ENCODE results near the gene NDUFAF7. TPM values are rescaled to one million over a fixed set of nuclear protein-coding genes. Genes with fewer than 3 reads are reported as not detected.
"Not testable (repeated sequence)": the region's sequence is repeated elsewhere in the genome, so short reads cannot be mapped to it uniquely, and the experiment has no call there.

The NDUFAF7 gene
- total RNA-seq, 8 experiments from 2014 or later = 16.9 to 36.6 (median 22.6) TPM

DNA sequence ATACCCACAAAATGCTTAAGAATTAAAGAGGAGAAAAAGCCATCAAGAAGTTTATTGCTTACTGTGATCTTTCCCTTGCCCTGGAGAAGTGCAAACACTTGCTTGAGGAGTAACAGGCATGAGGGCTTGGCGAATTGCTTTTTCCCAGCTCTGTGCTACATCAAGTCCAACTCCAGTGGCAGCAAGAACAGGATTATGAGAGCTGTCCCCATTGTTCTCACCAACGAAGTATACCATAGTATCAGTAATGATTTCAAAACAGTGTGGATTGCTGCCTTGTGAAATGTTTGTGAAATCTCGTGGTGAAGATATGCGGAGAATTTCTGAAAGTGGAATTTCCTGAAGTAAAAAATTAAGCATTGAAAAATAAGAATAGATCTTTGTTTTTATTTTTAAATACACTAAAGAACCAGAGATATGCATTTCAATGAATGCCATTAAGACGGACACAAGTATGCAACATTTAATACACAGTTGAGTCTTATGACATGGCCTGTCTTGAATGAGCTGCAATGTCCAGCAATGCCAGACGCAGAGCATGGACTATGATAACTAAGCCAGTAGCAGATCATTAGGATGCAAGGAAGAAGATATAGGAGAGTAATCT, 43.0 kb downstream of the NDUFAF7 start:
- no peak for ATAC-seq (replicated peaks in 6 of 8)
- 78 to 100% (median 93%) methylated on average over 2 to 6 of the region's 6 CpGs for WGBS, 10 experiments
- in situ Hi-C loops (cut with MboI; ENCODE audit: low pct_unique_long_range_greater_than_20kb in 2 of 9, low sequenced_read_pairs in 9 of 9, unreplicated experiment in 9 of 9) = no loop called here
- Histone ChIP-seq H3K27ac (no peak overlapping the region), H3K4me3 (no peak overlapping the region), H3K4me1 (replicated peaks in 1 of 2) (no peaks in the 10 kb centered on the region)

DNA sequence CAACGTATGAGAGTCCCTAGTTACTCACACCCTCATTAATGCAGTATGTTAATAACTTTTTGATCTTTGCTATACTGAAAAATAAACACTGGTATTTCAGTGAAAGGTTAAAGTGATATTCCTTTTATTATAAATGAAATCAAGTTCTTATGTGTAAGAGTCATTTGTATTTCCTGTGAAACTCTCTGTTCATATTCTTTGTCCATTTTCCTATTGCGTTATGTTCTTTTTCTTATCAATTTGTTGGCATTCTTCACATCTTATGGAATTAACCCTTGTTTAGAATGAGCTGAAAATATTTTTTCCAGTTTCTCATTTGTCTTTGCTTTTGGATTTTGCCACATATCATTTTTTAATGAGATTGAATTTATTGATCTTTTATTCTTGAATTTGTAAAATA, 44.8 kb downstream of the NDUFAF7 start:
- Histone ChIP-seq H3K4me1 (replicated peaks in 1 of 2) (no peaks in the 10 kb centered on the region), H3K4me3 (no peak overlapping the region), H3K27ac (no peak overlapping the region)
- WGBS, 10 experiments = 51 to 100% (median 97%) methylated on average over 1 to 2 of the region's 2 CpGs
- in situ Hi-C loops (cut with MboI; ENCODE audit: low pct_unique_long_range_greater_than_20kb in 2 of 9, low sequenced_read_pairs in 9 of 9, unreplicated experiment in 9 of 9) = no loop called here
- ATAC-seq (replicated peaks in 6 of 8) = no peak

DNA sequence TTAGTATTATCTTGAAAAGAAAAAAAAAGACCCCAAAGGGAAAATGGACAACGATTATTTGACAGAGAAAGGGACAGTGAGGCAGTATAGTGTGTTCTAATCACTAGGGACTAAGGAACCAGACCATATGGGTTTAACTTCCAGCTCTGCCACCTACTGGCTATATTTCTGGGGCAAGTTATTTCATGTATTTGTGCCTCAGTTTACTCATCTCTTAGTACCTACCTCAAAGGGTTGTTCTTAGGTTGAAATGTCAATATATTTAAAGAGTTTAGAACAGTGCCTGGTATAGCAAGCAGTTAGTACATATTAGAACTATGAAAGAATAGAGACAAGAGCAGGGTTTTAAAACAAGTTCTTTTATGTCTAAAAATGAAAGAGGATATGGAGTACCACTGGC, 50.5 kb downstream of the NDUFAF7 start:
- H3K4me1 ChIP-seq (replicated peaks in 1 of 2) = no peaks in the 10 kb centered on the region
- in situ Hi-C loops (cut with MboI; ENCODE audit: low pct_unique_long_range_greater_than_20kb in 2 of 9, low sequenced_read_pairs in 9 of 9, unreplicated experiment in 9 of 9) = no loop called here
- H3K27ac ChIP-seq = no peak overlapping the region
- WGBS, 10 experiments = 38 to 100% (median 100%) methylated on average over 1 of the region's 1 CpG; no CpG with 5 or more reads in 3 of the 10 experiments
- ATAC-seq (replicated peaks in 6 of 8) = no peak
- no peak overlapping the region for H3K4me3 ChIP-seq

DNA sequence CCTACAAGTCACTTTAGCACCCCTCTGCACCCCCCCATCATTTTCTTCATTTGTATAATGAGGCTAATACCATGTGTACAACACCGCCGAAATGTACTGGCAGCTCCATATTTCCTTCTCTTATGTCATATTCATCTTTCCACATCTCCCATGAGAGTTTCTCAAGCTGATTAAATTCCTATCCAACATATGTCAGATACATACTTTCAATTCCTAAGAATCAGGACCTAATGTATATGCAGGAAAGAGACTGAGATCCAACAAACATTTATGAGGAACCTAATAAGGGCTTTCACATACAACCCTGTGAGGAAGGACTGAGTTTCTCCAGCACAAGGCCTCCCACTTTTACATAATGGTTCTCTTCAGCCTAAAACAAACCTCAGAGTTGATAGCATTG, 51.3 kb downstream of the NDUFAF7 start:
- Histone ChIP-seq H3K4me1 (replicated peaks in 1 of 2) (no peaks in the 10 kb centered on the region), H3K4me3 (no peak overlapping the region), H3K27ac (no peak overlapping the region)
- in situ Hi-C loops (cut with MboI; ENCODE audit: low pct_unique_long_range_greater_than_20kb in 2 of 9, low sequenced_read_pairs in 9 of 9, unreplicated experiment in 9 of 9) = no loop called here
- WGBS, 10 experiments = 86 to 100% (median 100%) methylated on average over 2 of the region's 2 CpGs; no CpG with 5 or more reads in 3 of the 10 experiments
- peak in 1 of 8 experiments; percentile 33 for ATAC-seq (replicated peaks in 6 of 8)

DNA sequence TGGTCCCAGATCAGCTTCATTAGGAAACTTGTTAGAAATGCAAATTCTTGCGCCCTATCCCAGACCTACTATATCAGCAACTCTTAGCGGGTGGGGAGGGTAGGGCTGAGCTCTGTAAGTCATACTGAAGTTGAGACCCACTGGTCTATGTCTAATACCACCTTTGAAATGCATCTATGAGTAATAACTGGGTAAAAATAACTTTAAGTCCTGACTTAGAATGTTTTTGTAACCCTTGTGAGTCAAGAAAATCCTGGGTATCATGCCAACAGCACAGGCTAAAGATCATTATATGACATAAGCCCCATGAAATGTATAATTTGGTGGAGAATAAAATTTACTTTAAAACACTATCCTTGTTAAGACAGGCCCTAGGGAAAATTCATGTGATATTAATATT, 51.7 kb downstream of the NDUFAF7 start:
- 100% methylated on average over 1 to 2 of the region's 2 CpGs; no CpG with 5 or more reads in 5 of the 10 experiments for WGBS, 10 experiments
- in situ Hi-C loops (cut with MboI; ENCODE audit: low pct_unique_long_range_greater_than_20kb in 2 of 9, low sequenced_read_pairs in 9 of 9, unreplicated experiment in 9 of 9) = no loop called here
- peak in 1 of 8 experiments; percentile 15 for ATAC-seq (replicated peaks in 6 of 8)
- H3K27ac ChIP-seq = no peak overlapping the region
- H3K4me1 ChIP-seq (replicated peaks in 1 of 2) = no peaks in the 10 kb centered on the region
- H3K4me3 ChIP-seq = no peak overlapping the region

DNA sequence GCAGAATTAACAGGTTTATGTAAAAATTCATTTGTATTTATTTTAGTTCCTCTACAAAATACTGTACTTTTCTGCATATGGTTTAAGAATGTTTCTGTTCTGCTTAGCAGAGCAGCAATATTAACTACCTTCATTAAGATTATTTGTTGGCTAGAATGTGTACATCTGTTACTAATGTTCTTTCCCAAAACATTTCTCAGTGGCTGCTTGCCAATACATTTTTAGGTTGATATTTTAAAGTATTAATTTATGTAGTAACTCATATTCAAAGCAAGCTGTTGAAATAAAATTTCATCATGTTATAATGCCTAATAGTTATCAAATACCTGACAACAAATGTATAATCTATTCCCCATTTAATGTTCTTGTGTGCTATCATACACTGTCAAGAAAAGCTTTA, 52.9 kb downstream of the NDUFAF7 start:
- Histone ChIP-seq H3K27ac (no peak overlapping the region), H3K4me1 (replicated peaks in 1 of 2) (no peaks in the 10 kb centered on the region), H3K4me3 (no peak overlapping the region)
- in situ Hi-C loops (cut with MboI; ENCODE audit: low pct_unique_long_range_greater_than_20kb in 2 of 9, low sequenced_read_pairs in 9 of 9, unreplicated experiment in 9 of 9) = no loop called here
- ATAC-seq (replicated peaks in 6 of 8) = no peak

DNA sequence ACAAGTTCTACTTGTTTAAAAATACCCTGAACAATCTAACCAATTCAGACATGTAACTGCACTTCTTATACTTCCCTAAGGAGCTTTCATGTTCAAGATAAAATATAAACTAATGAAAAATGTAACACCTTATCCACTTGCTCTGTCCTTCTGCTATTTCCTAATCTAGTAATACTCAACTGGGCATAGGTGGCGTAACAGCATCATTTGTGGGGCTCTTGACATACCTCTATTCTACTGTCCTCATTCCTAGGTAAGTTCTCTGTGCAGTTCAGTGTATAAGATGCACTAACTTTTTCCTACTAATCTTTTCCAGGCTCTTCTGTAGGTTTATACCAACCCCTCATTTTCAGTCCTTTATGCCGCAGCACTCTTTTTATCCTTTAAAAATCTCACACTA, 56.5 kb downstream of the NDUFAF7 start:
- 100% methylated on average over 1 to 2 of the region's 2 CpGs for WGBS, 10 experiments
- Histone ChIP-seq H3K4me1 (replicated peaks in 1 of 2) (no peaks in the 10 kb centered on the region), H3K4me3 (no peak overlapping the region), H3K27ac (no peak overlapping the region)
- ATAC-seq (replicated peaks in 6 of 8) = no peak
- in situ Hi-C loops (cut with MboI; ENCODE audit: low pct_unique_long_range_greater_than_20kb in 2 of 9, low sequenced_read_pairs in 9 of 9, unreplicated experiment in 9 of 9) = no loop called here

DNA sequence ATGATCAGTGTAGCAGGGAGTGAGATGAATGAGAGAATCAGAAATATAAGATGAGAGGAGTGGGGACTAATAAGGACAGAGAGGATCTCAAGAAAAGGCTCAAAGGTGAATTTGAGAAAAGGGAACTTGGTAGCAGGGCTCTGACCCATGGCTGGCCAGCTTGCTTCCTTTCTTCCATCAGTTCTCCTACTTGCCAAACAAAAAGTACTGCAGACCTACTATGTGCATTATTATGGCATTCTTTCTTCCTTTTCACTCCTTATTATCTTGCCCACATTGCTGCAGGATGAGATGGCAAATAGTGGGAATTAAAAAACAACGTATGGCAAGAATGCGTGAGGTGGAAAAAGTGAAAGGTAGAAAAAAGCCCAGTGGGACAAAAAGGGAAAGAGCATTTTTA, 60.2 kb downstream of the NDUFAF7 start:
- Histone ChIP-seq H3K4me1 (replicated peaks in 1 of 2) (no peaks in the 10 kb centered on the region), H3K27ac (no peak overlapping the region), H3K4me3 (no peak overlapping the region)
- 81 to 100% (median 100%) methylated on average over 2 of the region's 2 CpGs for WGBS, 10 experiments
- no peak for ATAC-seq (replicated peaks in 6 of 8)
- in situ Hi-C loops (cut with MboI; ENCODE audit: low pct_unique_long_range_greater_than_20kb in 2 of 9, low sequenced_read_pairs in 9 of 9, unreplicated experiment in 9 of 9) = no loop called here

DNA sequence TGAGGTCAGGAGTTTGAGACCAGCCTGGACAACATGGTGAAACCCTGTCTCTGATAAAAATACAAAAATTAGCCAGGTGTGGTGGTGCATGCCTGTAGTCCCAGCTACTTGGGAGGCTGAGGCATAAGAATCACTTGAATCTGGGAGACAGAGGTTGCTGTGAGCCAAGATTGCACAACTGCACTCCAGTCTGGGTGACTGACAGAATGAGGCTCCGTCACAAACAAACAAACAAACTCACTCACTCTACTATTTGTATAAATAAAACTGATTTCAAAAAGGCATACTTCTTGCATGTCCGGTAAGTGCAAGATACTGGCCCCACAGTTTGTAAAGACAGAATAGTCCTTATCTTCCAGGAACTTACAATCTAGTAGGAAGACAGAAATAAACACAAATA, 63.4 kb downstream of the NDUFAF7 start:
- ATAC-seq (replicated peaks in 6 of 8); H3K27ac ChIP-seq; H3K4me3 ChIP-seq; in situ Hi-C loops (cut with MboI; ENCODE audit: low pct_unique_long_range_greater_than_20kb in 2 of 9, low sequenced_read_pairs in 9 of 9, unreplicated experiment in 9 of 9); H3K4me1 ChIP-seq (replicated peaks in 1 of 2): not testable (repeated sequence)
- WGBS, 10 experiments = 94 to 100% (median 100%) methylated on average over 1 to 2 of the region's 2 CpGs; no CpG with 5 or more reads in 1 of the 10 experiments

DNA sequence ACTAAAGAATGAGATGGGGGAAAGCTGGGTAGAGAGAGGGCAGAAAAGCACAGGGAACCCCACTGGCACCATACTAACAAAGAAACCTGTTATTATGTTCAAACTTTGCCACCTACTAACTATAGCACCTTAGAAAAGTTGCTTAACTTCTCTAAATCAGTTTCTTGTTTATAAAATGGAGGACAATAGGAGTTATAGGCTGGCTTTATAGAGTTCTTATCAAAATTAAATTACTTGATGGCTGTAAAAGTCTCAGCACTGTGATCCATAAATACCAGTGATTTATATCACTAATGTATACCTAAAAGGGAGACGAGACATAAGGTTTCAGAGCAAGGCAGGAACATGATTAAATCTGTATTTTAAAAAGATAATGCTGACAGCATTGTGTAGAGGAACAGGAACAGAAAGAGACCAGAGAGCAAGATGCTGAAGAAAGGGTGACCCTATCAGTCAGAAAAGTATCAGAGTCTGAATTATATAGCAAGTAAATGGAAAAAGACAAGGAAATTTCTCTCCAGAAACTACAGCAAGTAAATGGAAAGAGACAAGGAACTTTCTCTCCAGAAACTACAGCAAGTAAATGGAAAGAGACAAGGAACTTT, 64.1 kb downstream of the NDUFAF7 start:
- in situ Hi-C loops (cut with MboI; ENCODE audit: low pct_unique_long_range_greater_than_20kb in 2 of 9, low sequenced_read_pairs in 9 of 9, unreplicated experiment in 9 of 9) = no loop called here
- H3K4me3 ChIP-seq = no peak overlapping the region
- 50 to 100% (median 90%) methylated on average over 1 of the region's 1 CpG; no CpG with 5 or more reads in 1 of the 10 experiments for WGBS, 10 experiments
- ATAC-seq (replicated peaks in 6 of 8) = no peak
- no peak overlapping the region for H3K27ac ChIP-seq
- H3K4me1 ChIP-seq (replicated peaks in 1 of 2) = no peaks in the 10 kb centered on the region

DNA sequence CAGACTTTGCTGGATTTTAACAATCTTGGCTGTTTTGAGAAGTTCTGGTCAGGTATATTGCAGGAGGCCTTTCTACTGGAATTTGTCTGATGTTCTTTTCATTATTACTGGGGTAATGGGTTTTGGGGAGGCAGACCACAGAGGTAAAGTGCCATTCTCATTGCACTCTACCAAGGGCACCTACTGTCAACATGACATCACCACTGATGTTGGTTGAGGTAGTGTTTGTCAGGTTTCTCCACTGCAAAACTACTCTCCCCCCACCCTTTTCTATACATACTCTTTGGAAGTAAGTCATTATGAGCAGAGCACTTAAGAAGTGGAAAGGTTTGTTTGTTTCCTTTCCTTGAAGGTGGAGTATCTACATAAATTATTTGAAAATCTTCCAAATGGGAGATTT, 66.2 kb downstream of the NDUFAF7 start:
- Histone ChIP-seq H3K4me3 (no peak overlapping the region), H3K27ac (no peak overlapping the region), H3K4me1 (replicated peaks in 1 of 2) (peaks cover 0 to 3% of the 10 kb centered on the region in 2 donors)
- in situ Hi-C loops (cut with MboI; ENCODE audit: low pct_unique_long_range_greater_than_20kb in 2 of 9, low sequenced_read_pairs in 9 of 9, unreplicated experiment in 9 of 9) = no loop called here
- no peak for ATAC-seq (replicated peaks in 6 of 8)

Other genes with a start within 250 kb of the NDUFAF7 start
- gene HEATR5B, start 147.3 kb upstream of the NDUFAF7 start, total RNA-seq = 10 to 100 TPM; 15.6 to 34.6 (median 25.3) TPM
- 10 to 100 TPM in 6 of 8 experiments, 1 to 10 TPM in 2; 7.9 to 15.0 (median 11.8) TPM for gene GPATCH11, start 147.1 kb upstream of the NDUFAF7 start, total RNA-seq
- 10 to 100 TPM in 5 of 8 experiments, 1 to 10 TPM in 3; 7.1 to 38.2 (median 20.0) TPM for gene EIF2AK2, start 74.7 kb upstream of the NDUFAF7 start, total RNA-seq
- gene SULT6B1, start 43.0 kb upstream of the NDUFAF7 start, total RNA-seq = not detected
- gene CEBPZOS, start 35.2 kb upstream of the NDUFAF7 start, total RNA-seq = 10 to 100 TPM; 33.5 to 44.3 (median 37.0) TPM
- 10 to 100 TPM; 48.9 to 86.0 (median 57.9) TPM for gene CEBPZ, start 62 bp upstream of the NDUFAF7 start, total RNA-seq
- gene PRKD3, start 93.2 kb downstream of the NDUFAF7 start, total RNA-seq = 10 to 100 TPM in 7 of 8 experiments, 1 to 10 TPM in 1; 8.1 to 42.3 (median 22.9) TPM
- 10 to 100 TPM in 1 of 8 experiments, 1 to 10 TPM in 3, under 1 TPM in 4; 0.42 to 35.4 (median 1.3) TPM for gene QPCT, start 113.0 kb downstream of the NDUFAF7 start, total RNA-seq